ENCODE results near the gene SYCN.
"Not testable (repeated sequence)": the region's sequence is repeated elsewhere in the genome, so short reads cannot be mapped to it uniquely, and the experiment has no call there.

The SYCN gene

GRCh38 chr19:39237200-39238184, 33.4 kb upstream of the SYCN start:
- TF ChIP-seq, protein P1, sequence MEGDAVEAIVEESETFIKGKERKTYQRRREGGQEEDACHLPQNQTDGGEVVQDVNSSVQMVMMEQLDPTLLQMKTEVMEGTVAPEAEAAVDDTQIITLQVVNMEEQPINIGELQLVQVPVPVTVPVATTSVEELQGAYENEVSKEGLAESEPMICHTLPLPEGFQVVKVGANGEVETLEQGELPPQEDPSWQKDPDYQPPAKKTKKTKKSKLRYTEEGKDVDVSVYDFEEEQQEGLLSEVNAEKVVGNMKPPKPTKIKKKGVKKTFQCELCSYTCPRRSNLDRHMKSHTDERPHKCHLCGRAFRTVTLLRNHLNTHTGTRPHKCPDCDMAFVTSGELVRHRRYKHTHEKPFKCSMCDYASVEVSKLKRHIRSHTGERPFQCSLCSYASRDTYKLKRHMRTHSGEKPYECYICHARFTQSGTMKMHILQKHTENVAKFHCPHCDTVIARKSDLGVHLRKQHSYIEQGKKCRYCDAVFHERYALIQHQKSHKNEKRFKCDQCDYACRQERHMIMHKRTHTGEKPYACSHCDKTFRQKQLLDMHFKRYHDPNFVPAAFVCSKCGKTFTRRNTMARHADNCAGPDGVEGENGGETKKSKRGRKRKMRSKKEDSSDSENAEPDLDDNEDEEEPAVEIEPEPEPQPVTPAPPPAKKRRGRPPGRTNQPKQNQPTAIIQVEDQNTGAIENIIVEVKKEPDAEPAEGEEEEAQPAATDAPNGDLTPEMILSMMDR (IDR thresholded peaks at IDR 0.05; ENCODE audit: control insufficient read depth, extremely low read depth, insufficient read depth), result no peak
- DNase-seq (ENCODE audit: low read depth), result peak; percentile 23
- no peak overlapping the region for H3K4me3 ChIP-seq (ENCODE audit: low read depth, low read length)

DNA sequence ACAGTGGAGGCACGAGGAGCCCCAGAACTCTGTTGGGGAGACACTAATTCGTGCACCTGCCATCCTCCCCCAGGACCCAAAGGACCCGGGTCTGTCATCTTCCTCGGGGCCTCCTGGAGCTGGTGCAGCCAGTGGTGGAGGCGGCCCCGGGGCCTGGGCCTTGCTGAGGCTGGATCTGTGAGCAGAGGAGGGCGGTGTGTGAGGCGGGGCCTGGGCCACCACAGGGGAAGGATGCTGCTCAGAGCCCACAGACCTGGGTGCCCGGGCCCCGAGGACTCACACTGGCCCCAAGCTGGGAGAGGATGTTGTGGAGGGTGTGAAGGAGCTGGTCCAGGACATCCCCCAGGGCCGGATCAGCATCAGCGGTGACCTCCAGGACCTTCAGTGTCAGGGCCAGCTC, 32.5 kb upstream of the SYCN start:
- H3K4me3 ChIP-seq (ENCODE audit: low read depth, low read length), result no peak overlapping the region
- DNase-seq (ENCODE audit: low read depth), result no peak

DNA sequence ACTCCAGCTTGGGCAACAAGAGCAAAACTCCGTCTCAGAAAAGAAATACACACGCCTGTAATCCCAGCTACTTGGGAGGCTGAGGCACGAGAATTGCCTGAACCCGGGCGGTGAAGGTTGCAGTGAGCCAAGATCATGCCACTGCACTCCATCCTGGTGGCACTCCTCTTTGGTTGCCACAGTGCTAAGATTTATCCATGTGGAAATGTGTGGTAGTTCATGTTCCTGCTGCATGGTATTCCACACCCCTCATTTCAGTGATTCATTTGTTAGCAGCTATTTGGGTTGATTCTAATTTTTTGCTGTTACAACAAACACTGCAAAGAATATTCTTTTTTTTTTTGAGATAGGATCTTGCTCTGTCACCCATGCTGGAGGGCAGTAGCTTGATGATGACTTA, 28.6 kb upstream of the SYCN start:
- TF ChIP-seq, protein P1 (IDR thresholded peaks at IDR 0.05; ENCODE audit: control insufficient read depth, extremely low read depth, insufficient read depth), result no peak
- no peak for DNase-seq (ENCODE audit: low read depth)

More for the DNA sequence above, 32.5 kb upstream of the SYCN start:
- TF ChIP-seq, protein P1 (IDR thresholded peaks at IDR 0.05; ENCODE audit: control insufficient read depth, extremely low read depth, insufficient read depth), result no peak

DNA sequence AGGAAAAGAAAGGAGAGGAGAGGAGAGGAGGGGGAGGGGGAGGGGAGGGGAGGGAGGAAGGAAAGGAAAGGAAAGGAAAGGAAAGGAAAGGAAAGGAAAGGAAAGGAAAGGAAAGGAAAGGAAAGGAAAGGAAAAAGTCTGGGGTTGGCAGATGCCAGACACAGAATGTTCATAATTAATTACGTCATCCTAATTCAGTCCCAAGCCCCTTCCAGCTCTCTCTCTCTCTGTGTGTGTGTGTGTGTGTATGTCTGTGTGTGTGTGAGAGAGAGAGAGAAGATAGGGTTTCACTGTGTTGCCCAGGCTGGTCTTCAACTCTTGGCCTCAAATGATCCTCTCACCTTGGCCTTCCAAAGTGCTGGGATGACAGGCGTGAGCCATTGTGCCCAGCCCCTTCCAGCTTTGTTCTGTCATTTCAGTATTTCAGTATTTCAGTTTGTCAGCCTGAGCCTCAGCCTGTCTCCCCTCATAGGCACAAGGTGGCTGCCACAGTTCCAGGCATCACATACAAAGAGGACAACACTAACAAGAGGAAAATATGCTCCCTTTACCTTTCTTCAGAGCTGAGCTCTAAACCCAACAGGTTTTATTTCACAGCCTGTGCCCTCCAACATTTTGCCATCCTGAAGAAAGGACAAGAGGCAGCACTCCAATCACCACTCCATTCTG, 26.2 kb upstream of the SYCN start:
- DNase-seq (ENCODE audit: low read depth), result no peak
- TF ChIP-seq, protein P1 (IDR thresholded peaks at IDR 0.05; ENCODE audit: control insufficient read depth, extremely low read depth, insufficient read depth), result no peak
- H3K4me3 ChIP-seq (ENCODE audit: low read depth, low read length), result no peak overlapping the region

More for the DNA sequence above, 28.6 kb upstream of the SYCN start:
- no peak overlapping the region for H3K4me3 ChIP-seq (ENCODE audit: low read depth, low read length)

- H3K4me3 ChIP-seq (ENCODE audit: low read depth, low read length), result no peak overlapping the region
- DNase-seq (ENCODE audit: low read depth), result no peak
- TF ChIP-seq, protein P1 (IDR thresholded peaks at IDR 0.05; ENCODE audit: control insufficient read depth, extremely low read depth, insufficient read depth), result no peak
Observed at GRCh38 chr19:39224910-39225309, 20.8 kb upstream of the SYCN start.

- no peak overlapping the region for H3K4me3 ChIP-seq (ENCODE audit: low read depth, low read length)
- TF ChIP-seq, protein P1 (IDR thresholded peaks at IDR 0.05; ENCODE audit: control insufficient read depth, extremely low read depth, insufficient read depth), result no peak
- DNase-seq (ENCODE audit: low read depth), result peak; percentile 3
Observed at GRCh38 chr19:39223703-39224279, 19.7 kb upstream of the SYCN start.

GRCh38 chr19:39219108-39219507, 15.0 kb upstream of the SYCN start:
- DNase-seq (ENCODE audit: low read depth); H3K4me3 ChIP-seq (ENCODE audit: low read depth, low read length): not testable (repeated sequence)
